Measurements from ENCODE around the gene ZDHHC23.

DNA sequence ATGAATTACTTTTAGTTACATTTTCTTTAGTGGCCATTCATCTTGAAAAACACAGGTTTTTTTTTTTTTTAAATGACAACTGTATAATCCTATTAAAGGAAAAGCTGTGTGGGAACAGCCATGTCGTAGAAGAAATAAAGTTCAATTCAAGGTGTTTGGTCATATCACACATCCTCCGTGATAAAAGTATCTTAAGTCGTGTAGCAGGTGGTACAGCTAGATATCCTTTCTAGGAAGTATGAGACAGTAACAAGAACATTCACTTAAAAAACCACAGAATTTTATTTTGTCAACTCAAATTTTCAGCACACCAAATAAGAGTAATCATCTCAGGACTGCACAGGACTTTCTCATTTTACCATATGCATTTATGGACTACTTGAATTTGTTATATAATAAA lies 16.1 kb downstream of the ZDHHC23 start:
- TF ChIP-seq, protein P1, sequence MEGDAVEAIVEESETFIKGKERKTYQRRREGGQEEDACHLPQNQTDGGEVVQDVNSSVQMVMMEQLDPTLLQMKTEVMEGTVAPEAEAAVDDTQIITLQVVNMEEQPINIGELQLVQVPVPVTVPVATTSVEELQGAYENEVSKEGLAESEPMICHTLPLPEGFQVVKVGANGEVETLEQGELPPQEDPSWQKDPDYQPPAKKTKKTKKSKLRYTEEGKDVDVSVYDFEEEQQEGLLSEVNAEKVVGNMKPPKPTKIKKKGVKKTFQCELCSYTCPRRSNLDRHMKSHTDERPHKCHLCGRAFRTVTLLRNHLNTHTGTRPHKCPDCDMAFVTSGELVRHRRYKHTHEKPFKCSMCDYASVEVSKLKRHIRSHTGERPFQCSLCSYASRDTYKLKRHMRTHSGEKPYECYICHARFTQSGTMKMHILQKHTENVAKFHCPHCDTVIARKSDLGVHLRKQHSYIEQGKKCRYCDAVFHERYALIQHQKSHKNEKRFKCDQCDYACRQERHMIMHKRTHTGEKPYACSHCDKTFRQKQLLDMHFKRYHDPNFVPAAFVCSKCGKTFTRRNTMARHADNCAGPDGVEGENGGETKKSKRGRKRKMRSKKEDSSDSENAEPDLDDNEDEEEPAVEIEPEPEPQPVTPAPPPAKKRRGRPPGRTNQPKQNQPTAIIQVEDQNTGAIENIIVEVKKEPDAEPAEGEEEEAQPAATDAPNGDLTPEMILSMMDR (CRISPR knock-in tag; IDR thresholded peaks at IDR 0.05) = no peak
- TF ChIP-seq, protein P2, sequence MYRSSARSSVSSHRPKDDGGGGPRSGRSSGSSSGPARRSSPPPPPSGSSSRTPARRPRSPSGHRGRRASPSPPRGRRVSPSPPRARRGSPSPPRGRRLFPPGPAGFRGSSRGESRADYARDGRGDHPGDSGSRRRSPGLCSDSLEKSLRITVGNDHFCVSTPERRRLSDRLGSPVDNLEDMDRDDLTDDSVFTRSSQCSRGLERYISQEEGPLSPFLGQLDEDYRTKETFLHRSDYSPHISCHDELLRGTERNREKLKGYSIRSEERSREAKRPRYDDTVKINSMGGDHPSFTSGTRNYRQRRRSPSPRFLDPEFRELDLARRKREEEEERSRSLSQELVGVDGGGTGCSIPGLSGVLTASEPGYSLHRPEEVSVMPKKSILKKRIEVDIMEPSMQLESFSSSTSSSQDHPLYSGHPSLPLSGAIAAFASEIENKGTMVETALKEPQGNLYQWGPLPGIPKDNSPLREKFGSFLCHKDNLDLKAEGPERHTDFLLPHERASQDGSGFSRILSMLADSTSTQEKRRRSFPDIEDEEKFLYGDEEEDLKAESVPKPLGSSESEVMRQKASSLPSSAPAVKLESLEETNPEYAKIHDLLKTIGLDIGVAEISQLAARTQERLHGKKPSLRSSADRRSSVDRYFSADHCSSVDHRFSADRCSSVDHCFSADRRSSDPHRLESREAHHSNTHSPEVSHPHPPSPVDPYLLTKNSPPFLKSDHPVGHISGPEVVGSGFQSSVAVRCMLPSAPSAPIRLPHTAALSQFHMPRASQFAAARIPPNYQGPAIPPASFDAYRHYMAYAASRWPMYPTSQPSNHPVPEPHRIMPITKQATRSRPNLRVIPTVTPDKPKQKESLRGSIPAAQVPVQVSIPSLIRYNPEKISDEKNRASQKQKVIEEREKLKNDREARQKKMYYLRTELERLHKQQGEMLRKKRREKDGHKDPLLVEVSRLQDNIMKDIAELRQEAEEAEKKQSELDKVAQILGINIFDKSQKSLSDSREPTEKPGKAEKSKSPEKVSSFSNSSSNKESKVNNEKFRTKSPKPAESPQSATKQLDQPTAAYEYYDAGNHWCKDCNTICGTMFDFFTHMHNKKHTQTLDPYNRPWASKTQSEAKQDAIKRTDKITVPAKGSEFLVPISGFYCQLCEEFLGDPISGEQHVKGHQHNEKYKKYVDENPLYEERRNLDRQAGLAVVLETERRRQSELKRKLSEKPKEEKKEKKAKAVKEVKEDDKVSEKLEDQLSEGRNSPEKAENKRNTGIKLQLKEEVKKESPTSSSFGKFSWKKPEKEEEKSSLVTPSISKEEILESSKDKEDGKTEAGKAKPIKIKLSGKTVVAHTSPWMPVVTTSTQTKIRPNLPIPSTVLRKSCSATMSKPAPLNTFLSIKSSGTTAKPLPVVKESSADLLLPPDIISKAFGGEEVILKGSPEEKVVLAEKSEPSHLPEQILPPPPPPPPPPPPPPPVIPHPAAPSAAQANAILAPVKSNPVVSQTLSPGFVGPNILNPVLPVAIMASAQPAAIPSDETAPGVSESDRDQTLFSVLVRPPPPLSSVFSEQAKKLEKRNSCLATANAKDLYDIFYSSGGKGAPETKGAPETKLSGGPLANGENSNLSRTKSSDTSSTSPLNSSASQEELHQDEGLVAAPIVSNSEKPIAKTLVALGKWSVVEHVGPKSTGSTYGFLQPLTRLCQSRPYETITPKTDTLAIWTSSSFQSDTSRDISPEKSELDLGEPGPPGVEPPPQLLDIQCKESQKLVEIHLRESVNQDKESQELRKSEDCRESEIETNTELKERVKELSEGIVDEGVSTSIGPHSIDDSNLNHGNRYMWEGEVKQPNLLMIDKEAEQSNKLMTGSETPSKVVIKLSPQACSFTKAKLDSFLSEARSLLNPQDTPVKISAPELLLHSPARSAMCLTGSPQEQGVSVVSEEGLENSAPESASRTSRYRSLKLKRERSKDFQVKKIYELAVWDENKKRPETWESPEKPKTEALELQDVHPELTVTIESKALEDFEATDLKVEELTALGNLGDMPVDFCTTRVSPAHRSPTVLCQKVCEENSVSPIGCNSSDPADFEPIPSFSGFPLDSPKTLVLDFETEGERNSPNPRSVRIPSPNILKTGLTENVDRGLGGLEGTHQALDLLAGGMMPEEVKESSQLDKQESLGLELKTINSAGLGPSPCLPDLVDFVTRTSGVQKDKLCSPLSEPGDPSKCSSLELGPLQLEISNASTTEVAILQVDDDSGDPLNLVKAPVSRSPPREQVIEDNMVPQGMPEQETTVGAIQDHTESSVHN (CRISPR knock-in tag; IDR thresholded peaks at IDR 0.05) = no peak
- TF ChIP-seq ESRRA (CRISPR knock-in tag; IDR thresholded peaks at IDR 0.05; ENCODE audit: low read depth) (no peak), ZNF776 (CRISPR knock-in tag; IDR thresholded peaks at IDR 0.05) (no peak), TBX2 (CRISPR knock-in tag; IDR thresholded peaks at IDR 0.05; ENCODE audit: borderline replicate concordance) (no peak), NPAS2 (CRISPR knock-in tag; IDR thresholded peaks at IDR 0.05; ENCODE audit: borderline replicate concordance) (no peak), HOXA5 (CRISPR knock-in tag; IDR thresholded peaks at IDR 0.05) (no peak), ZNF484 (CRISPR knock-in tag; IDR thresholded peaks at IDR 0.05; ENCODE audit: borderline replicate concordance, low read depth) (no peak), POLR2AphosphoS5 (IDR thresholded peaks at IDR 0.05; ENCODE audit: low read depth, low read length) (no peak)
- TF ChIP-seq, protein P3, sequence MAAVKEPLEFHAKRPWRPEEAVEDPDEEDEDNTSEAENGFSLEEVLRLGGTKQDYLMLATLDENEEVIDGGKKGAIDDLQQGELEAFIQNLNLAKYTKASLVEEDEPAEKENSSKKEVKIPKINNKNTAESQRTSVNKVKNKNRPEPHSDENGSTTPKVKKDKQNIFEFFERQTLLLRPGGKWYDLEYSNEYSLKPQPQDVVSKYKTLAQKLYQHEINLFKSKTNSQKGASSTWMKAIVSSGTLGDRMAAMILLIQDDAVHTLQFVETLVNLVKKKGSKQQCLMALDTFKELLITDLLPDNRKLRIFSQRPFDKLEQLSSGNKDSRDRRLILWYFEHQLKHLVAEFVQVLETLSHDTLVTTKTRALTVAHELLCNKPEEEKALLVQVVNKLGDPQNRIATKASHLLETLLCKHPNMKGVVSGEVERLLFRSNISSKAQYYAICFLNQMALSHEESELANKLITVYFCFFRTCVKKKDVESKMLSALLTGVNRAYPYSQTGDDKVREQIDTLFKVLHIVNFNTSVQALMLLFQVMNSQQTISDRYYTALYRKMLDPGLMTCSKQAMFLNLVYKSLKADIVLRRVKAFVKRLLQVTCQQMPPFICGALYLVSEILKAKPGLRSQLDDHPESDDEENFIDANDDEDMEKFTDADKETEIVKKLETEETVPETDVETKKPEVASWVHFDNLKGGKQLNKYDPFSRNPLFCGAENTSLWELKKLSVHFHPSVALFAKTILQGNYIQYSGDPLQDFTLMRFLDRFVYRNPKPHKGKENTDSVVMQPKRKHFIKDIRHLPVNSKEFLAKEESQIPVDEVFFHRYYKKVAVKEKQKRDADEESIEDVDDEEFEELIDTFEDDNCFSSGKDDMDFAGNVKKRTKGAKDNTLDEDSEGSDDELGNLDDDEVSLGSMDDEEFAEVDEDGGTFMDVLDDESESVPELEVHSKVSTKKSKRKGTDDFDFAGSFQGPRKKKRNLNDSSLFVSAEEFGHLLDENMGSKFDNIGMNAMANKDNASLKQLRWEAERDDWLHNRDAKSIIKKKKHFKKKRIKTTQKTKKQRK (IDR thresholded peaks at IDR 0.05; ENCODE audit: low read length) = no peak
- TF ChIP-seq, protein P4, sequence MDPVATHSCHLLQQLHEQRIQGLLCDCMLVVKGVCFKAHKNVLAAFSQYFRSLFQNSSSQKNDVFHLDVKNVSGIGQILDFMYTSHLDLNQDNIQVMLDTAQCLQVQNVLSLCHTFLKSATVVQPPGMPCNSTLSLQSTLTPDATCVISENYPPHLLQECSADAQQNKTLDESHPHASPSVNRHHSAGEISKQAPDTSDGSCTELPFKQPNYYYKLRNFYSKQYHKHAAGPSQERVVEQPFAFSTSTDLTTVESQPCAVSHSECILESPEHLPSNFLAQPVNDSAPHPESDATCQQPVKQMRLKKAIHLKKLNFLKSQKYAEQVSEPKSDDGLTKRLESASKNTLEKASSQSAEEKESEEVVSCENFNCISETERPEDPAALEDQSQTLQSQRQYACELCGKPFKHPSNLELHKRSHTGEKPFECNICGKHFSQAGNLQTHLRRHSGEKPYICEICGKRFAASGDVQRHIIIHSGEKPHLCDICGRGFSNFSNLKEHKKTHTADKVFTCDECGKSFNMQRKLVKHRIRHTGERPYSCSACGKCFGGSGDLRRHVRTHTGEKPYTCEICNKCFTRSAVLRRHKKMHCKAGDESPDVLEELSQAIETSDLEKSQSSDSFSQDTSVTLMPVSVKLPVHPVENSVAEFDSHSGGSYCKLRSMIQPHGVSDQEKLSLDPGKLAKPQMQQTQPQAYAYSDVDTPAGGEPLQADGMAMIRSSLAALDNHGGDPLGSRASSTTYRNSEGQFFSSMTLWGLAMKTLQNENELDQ (CRISPR knock-in tag; IDR thresholded peaks at IDR 0.05; ENCODE audit: borderline replicate concordance) = no peak
